HG02885 (cell line): ENCODE measurements around the gene DCST2.
A peak's percentile ranks its signal among the peaks of the same experiment; 100 is the strongest.
"Not testable (repeated sequence)": the region's sequence is repeated elsewhere in the genome, so short reads cannot be mapped to it uniquely, and the experiment has no call there.

Source experiments
- ATAC-seq: cut with Tn5 transposase; IDR thresholded peaks from one replicate; pipeline ENCODE4 v1.9.1; 2021; ENCODE audit warnings: mild to moderate bottlenecking; ENCODE audit not compliant: unreplicated experiment, poor library complexity

Gene DCST2

DNA sequence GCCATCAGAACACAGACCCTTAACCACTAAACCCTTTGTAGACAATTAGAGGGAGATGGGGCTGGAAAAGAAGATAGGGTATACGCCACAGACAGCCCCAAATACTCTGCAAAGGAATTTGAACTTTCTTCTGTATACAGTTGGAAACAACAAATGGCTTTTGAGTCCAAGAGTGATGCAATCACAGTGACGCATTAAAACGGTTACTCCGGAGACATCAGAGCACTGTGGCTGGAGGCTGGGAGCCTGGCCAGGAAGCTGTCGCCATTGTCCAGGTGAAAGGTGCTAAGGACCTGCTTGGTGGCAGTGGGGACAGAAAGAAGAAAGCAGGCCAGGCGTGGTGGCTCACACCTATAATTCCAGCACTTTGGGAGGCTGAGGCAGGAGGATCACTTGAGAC, 46.3 kb downstream of the DCST2 start:
- no peak for ATAC-seq

DNA sequence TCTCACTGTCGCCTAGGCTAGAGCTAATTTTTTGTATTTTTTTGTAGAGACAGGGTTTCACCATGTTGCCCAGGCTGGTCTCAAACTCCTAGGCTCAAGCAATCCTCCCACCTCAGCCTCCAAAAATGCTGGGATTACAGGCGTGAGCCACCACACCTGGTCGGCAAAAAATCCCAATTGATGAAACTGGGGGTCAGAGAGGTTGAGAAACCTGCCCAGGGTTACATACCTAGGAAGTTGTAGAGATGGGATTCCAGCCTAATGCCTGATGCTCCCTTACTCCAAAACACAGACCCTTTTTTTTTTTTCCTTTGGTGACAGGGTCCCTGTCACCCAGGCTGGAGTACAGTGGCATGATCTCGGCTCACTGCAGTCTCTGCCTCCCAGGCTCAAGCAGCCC, 46.8 kb downstream of the DCST2 start:
- ATAC-seq = not testable (repeated sequence)

DNA sequence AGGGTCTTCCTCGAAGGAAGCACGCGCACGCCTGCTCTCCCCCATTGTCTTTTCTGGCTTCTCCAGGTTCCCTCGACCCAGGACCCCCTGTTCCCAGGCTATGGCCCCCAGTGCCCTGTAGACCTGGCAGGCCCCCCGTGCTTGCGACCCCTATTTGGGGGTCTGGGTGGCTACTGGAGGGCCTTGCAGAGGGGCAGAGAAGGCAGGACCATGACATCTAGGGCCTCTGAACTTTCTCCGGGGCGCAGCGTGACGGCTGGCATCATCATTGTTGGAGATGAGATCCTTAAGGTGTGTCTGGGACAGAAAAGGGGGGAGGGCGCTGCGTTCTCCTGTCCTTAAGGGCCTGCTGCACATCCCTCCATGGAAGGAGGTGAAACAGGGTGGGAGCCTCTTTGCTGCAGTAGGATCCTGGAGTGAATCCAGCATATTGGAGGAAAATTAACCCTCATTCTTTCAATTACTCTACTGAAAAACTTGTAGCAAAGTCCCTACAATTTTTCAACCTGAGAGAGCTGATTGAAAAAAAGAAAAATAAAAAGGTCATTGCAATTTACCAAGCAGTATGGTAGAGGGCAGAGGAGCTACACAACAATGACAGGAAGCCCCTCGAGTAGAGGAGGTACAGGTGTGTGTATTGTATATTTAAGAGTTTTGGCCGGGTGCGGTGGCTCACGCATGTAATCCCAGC, 49.7 kb downstream of the DCST2 start:
- ATAC-seq = no peak

DNA sequence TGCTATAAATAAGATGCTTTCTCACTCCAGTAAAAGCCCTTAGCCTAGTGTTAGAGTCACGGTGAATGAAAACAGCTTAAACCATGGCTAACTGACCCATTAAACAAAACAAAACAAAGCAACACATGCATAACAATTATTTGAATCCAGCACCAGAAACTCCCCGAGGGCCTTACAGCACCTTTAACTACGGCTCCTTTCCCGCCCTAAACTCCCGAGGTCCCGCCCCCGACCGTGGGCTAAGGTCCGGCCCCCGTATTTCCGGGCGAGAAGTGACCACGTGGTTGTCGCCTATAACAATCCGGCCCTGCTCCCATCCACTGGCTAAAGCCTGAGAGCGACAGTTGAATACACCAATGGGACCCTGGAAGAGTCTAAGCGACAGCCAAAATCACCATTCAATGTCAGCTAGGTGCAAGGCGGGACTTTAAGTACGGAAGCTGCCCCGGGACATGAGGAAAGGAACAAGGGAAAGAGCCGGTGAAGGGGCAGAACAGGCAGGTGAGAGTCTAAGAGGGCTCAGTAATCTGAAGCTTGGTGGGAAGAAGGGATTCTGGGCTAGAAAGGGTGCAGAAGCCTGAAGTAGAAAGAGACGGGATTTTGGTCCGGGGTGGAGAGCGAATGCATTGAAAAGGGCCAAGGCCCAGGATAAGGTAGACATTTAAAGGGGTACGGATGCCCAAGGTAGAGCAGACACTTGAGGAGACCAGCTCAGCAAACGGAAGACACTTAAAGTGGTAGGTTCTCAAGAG, 50.5 kb downstream of the DCST2 start, which contains the start of gene FLAD1:
FLAD1 (plus strand) TSS at position 448 of the 752 bp plus-strand sequence. CDS start 351 bp downstream, outside the sequence.
- peak; percentile 99 for ATAC-seq

DNA sequence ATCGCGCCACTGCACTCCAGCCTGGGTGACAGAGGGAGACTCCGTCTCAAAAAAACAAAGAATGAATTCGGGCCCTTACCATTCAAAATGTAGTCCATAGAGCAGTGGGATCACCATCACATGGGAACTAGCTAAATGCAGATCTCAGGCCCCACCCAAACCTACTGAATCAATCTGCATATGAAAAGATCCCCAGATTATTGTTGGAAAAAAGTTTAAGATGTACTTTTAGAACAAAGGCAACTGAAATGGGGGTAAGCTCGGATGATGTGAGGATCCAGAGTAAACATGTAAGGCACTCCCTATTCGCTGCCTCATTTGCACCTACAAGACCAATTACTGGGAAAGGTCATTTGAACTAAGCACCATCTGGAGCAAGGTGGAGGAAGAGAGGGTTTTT, 51.2 kb downstream of the DCST2 start:
- no peak for ATAC-seq

DNA sequence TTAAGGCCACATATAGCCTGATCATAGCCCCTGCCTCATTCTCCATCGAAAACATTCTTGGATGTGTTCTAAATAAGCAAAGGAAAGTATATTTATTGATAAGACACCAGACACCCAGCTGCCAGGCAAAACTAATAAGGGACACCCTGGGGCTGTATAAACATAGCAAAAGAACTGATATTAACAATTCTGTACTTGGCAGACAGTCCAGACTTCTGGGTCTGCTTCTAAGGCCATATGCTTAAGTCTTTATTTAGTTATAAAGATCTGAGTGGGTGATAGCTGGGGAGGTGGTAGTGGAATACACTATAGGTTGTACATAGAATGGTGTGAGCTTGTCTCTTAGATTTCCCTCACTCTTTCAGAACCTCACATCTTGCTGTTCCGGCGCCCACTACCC, 55.2 kb downstream of the DCST2 start:
- ATAC-seq = no peak

DNA sequence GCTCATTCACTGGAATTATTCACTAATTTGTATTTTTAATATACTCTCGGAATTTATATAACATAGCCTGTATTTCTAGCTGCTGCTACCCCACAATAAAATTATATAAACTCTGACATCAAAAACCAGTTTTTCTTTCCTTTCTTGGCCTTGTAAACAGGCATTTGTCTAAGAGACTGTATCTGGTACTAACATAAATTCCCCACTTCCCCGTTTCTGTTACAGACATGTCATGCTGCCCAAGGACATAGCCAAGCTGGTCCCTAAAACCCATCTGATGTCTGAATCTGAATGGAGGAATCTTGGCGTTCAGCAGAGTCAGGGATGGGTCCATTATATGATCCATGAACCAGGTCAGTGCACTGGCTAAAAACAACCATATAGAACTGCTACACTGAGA, 55.8 kb downstream of the DCST2 start:
- ATAC-seq = not testable (repeated sequence)

DNA sequence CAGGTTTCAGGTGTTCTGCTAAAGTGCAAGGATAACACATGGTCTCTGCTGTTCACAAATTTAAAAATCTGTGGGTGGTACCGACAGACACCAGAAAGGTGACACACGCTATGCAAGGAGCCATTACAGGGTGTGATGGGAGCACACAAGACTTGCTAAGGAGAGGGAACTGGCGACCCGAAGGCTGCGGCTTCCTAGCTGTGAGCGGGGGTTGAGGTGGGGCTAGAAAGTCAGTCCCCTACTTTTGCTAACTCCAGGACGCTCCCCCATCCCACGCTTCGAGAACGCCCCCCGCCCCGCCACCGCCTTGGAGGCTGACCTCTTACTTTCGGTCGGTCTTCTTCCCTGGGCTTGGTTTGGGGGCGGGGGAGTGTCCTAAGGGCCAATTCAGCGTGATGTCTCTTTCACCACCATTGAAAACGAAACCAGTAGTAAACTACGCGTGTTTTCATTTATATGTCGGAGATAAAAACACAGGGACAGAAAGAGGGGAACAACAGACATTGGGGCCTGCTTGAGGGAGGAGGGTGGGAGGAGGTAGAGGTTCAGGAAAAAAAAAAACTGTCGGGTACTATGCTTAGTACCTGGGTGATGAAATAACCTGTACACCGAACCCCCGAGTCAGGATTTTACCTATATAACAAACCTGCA, 58.0 kb downstream of the DCST2 start:
- ATAC-seq = no peak

DNA sequence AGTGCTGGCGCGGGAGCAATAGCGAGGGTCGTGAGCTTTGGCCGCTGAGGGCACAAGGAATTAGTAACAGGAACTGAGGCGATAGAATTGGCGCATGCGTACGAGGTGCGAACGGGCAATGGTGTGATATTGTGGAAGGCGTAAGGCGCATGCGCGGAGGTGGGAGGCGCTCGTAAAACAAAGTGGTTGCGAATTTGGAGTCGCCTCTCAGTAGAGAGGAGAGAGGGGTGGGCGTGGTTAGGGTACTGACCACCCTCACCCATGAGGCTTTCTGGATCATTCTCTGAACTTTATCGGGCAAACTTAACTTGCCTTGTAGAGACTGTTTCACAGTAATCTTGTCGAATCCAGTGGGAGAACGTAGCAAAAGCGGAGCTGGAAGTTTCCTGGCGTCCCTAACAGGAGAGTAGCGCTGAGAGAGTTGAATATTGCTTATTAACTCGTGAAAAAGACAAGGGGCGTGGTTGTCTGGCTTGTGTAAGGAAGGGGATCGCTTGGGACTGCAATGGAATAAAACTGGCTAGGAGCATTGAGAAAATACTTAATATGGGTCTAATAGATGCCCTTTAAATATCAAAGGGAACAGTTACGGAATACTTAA, 58.7 kb downstream of the DCST2 start:
- ATAC-seq = peak; percentile 52

DNA sequence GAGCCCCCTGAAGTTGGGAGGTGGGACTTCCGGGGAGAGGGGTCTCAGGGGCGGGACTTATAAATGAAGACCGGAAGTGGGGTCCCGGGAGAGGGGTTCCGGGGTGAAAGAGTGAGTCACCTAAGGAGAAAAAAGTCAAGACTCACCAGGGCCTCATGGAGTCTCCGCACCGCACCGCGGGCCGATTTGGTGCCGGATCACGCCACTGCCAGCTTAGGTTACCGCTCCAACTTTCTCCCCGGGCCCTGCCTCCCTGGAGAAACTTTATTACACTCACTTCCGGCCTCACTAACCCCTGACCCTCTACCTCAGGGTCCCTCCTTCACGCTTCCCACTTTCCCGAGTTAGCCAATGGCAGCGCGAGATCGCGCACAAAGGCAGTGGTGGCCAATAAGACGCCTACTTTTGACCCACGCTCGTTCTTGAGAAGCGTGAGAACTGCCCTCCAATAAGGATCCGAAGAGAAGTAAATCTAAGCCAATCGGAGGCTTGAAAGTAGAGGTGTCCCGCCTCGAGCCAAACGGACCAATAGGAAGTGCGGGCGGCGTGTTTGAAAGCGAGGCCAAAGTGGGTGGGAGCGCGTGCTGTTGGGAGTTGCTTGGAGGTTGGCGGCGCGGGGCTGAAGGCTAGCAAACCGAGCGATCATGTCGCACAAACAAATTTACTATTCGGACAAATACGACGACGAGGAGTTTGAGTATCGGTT, 59.3 kb downstream of the DCST2 start, which contains the start of gene CKS1B:
CKS1B (plus strand) TSS at position 580 of the 706 bp plus-strand sequence; CDS start at position 645, 65 bp downstream.
- ATAC-seq = peak; percentile 83

DNA sequence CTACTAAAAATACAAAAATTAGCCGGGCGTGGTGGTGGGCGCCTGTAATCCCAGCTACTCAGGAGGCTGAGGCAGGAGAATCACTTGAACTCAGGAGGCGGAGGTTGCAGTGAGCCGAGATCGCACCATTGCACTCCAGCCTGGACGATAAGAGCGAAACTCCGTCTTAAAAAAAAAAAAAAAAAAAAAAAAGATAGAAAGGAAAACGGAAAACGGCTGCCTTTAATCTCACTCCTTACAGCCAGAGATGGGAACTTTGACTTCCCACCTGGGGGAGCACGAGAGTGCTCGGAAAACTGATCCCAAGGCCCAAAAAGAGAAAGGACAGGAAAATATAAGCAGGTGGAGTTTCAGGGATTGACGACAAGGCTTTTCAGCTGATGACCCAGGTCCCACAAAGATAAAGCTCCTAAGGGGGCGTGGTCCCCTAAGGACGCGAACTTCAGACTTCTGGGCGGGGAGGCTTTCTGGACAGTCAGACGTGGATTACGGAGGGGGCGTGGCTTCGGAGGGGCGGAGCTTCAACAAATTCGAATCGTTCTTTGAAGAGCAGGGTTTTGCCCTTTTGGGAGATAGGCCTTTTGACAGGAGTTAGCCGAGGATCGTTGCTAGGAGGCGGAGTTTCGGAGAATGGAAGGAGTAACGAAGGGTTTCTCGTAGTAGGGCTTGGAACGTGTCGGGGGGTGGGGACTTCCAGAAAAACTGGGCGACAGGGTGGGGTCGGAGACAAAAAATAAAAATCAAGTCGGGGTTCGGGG, 60.1 kb downstream of the DCST2 start:
- ATAC-seq = peak; percentile 15

DNA sequence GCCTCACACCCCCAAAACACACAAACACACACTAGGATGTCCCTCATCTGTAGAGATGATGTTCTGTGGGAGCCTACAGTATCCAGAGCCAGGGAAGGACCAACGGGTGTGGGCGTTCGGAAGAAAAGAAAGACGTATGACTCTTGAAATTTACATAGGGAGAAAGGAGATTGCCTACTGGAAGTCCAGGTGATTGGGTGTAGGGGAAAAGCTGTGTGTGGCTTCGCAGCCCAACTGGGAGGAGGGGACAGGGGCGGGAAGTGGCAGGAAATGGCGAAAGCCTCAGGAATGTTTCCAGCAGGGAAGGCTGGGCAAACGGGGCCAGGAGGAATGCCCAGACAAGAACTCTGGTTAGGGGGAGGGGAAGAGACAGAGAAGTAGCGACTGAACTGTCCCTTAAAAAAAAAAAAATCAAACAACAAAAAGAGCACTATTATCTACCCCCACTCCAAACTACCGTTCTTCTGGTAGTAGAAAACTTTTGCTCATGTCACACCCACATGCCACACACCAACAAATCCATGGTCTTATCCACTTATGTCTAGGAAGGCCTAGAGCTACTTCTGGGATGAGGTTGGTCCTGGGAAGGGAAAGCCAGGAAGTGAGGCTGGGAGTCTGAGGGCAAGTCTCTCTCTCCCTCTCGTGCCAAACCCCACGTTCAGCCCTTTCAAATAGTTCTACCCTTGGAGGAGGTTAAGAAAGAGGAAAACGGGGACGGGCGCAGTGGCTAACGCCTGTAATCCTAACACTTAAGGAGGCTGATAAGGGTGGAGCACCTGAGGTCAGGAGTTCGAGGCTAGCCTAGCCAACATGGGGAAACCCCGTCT, 60.9 kb downstream of the DCST2 start:
- no peak for ATAC-seq

DNA sequence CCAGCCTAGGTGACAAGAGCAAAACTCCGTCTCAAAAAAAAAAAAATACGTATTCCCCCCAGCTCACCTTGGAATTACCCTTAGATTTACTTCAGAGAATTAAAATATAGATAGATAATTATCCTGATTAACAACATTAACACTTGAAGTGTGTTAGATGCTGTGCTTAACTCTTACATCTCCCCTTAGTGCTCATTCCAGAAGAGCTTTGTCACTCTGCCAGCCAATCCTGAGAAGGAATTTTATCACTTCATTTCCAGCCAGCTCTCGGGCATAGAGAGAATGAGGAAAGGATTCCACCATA, 61.4 kb downstream of the DCST2 start:
- no peak for ATAC-seq

DNA sequence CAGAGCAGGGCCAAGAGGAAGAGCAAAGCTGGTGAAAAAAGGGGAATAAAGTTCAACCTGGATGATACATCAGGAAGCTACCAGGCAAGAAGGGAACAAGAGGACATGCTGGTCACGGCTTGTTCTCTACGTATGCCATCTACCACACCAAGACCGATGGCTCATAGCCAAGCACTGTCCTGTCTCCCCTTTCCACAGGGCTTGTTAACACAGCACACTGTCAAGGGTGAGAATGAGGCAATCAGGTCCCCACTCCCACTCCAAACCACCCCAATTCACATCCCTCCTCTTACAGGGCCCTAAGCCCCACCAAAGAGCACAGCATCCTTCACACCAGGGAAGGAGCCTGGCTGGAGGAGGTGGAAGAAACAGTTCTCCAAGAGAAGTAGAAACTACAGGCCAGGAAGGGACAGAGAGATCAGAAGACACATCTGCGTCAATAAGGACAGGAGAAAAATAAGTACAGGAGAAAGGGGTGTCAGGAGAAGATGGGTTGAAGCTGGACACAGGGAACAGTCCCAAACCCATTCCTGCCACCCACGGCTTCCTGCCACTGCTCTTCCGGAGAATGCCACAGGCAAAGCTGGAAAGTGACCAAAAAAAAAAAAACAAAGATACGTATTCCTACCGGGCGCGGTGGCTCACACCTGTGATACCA, 62.1 kb downstream of the DCST2 start:
- no peak for ATAC-seq

DNA sequence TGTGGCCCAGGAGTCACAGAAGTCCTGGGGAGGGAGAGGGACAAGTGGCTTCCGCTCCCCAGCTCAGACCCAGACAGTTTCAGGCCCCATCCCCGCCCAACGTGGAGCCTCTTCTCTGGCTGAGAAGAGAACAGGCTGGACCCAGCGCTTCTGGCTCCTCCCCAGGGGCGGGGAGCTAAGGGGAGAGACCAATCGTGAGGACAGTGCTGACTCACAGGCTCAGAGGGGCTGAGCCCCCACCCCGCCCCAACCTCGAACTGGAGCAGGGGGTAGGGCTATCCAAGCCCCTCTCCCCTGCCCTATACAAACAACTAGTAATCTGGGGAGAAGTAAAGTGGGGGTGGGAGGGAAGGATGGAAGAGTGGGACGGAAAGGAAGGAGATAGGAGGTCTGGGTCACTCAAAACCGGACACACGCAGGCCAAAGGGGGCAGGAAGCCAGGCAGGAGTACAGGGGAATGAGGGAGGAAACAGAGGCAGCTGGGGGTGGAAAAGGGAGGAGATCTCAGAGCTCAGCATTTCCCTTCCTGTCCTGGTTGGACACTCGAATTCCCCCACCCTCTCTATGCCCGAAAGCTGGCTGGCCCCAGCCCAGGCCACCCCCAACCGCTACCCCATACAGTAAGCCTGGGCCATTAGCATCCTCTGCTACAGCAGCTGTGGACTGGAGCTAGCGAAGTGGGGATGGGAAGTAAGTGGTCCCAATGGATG, 62.8 kb downstream of the DCST2 start, which contains the start of gene SHC1:
SHC1 (minus strand) TSS at position 117 of the 710 bp plus-strand sequence. CDS start 221 bp downstream, outside the sequence.
- ATAC-seq = no peak

DNA sequence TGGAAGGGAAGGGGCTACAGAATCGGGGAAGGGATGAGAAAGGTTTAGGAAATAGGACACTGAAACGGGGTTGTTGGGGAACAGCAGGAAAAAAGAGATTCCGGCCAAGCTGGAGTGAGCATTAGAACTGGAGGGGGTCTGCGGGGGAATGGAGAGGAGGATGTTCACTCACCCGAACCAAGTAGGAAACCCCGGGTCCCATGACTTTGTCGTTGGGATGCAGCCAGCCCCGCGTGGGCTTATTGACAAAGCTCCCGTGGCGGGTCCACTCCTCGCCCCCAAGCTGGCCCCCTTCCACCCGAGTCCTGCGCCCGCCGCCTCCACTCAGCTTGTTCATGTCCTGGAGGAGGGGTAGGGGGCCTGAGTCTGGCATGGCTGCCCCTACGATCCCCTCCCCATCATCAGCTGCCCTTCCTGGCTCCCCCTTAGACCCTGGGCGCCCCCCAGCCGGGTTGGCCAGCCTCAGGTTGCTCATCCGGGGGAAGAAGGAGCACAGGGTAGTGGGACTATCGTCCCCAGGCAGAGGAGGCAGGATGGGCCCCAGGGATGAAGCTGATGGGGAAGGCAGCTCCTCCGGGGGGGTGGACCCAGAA, 63.6 kb downstream of the DCST2 start:
- no peak for ATAC-seq

DNA sequence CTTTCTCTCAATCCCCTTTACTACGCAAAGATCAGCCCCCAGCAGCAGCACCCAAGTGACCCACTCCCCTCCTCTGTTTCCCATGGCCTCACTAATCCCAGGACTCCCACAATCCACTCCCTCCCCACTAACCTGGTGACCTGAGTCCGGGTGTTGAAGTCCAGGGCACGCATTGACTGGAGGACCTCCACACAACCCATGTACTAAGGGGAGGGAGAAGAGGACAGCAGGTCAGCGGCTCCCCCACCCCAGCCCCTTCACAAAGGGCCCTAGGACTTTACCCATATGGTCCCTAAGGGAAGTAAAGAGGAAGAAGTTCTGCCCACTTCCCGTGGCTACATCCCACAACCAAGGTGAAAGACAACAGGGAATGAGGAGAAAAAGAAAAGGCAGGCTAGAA, 64.3 kb downstream of the DCST2 start:
- no peak for ATAC-seq
